Measurements from ENCODE around the gene MEF2A.
"Not testable (repeated sequence)": the region's sequence is repeated elsewhere in the genome, so short reads cannot be mapped to it uniquely, and the experiment has no call there.

The MEF2A gene

DNA sequence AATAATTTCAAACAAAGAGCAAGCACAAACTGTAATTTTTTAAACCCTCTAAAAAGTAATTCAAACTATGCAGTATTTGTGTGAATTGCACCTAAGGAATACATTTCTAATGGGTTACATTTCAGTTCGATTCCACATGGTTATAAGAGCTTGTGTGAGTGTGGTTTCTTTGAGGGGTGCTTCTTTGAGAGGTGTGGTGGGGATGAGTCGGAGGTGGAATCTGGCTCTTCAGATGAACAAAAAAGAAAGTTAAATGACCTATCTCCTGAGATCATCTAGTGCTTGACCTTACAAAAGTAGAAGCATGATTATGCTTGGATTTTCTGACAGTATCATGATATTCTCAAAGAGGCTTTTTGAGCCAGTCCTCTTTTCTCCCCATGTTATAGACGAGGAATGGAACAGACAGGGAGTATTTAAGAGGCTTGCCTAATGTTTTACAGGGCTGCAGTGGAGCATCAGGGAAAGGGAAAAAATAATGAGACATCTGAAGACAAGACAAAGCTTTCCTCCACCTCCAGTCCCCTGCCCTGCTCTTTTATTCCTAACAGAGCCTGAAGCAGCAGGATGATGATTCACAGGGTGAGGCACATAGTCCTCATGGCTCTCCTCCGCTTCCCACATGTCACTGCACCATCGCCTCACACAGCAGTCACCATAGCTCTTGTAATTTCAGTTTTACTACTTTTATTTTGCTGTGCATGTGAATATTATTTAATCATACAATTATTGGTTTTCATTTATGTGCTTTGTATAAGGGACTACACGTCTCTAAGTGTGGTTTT, 85.4 kb downstream of the MEF2A start:
- no peak for DNase-seq (ENCODE audit: low read depth)

- no peak for DNase-seq (ENCODE audit: low read depth)
Measured at GRCh38 chr15:99656205-99656604, 90.4 kb downstream of the MEF2A start.

GRCh38 chr15:99657996-99658395, 92.2 kb downstream of the MEF2A start:
- DNase-seq (ENCODE audit: low read depth) = no peak

DNA sequence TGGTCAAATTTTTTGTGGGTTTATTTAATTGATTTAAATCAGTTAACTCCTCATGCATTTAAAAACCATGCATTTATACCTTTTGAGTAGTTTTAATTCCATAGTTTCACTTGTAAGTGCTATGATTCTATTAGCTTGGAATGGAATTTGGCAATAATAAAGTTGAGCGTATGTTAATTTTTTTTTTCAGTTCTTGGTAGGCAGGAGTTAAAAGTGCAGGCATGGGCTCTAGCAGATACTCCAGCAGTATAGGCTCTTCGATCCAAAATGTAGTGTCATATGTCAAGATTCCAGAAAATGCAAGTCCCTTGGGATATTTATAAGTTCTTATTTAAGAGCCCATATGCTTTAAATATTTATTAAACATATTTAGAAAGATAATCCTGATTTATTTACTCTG, 97.1 kb downstream of the MEF2A start:
- DNase-seq (ENCODE audit: low read depth) = no peak

DNA sequence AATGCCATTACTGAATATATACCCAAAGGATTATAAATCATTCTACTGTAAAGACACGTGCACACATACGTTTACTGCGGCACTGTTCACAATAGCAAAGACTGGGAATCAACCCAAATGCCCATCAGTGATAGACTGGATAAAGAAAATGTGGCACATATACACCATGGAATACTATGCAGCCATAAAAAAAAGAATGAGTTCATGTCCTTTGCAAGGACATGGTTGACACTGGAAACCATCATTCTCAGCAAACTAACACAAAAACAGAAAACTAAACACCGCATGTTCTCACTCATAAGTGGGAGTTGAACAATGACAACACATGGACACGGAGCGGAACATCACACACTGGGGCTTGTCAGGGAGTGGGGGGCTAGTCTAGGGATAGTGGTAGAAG, 100.3 kb downstream of the MEF2A start:
- not testable (repeated sequence) for DNase-seq (ENCODE audit: low read depth)

- DNase-seq (ENCODE audit: low read depth) = no peak
Measured at GRCh38 chr15:99668533-99669182, 102.9 kb downstream of the MEF2A start.

- no peak for DNase-seq (ENCODE audit: low read depth)
Measured at GRCh38 chr15:99669250-99669649, 103.5 kb downstream of the MEF2A start.

DNA sequence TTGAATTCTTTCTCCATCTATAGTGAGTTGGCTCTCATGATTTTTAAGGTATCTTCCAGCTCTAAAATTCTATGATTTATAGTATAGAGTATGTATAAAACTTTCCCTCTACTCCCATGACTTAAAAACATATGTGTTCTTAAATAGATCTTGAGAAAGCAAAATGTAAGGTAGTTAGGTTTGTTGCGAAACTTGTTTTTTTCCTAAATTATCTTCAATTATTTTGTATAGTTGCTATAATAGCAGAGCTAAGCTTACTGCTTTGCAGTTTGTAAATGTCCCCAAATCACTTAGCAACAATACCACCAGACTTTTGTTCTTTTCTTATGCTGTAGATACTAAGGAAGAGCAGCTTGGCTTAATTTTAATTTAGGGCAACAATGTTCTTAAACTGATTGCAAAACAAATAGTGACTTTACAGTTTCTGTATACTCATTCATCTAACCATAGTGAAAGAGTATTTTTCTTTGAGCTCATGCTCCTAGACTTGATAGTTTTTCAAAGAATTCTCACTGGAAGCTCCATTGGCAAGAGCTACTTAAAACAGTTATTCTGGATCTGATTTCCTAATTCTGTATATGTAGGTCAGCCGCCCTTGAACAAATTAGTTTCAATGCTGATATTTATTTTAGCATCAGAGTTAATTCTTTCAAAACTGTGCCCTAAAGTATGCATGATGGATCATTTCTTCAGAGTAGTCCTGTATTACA, 106.3 kb downstream of the MEF2A start:
- DNase-seq (ENCODE audit: low read depth) = no peak

GRCh38 chr15:99673111-99673510, 107.3 kb downstream of the MEF2A start:
- no peak for DNase-seq (ENCODE audit: low read depth)

- DNase-seq (ENCODE audit: low read depth) = no peak
Measured at GRCh38 chr15:99674279-99674678, 108.5 kb downstream of the MEF2A start.

GRCh38 chr15:99677540-99678134, 111.9 kb downstream of the MEF2A start:
- no peak for DNase-seq (ENCODE audit: low read depth)

GRCh38 chr15:99680276-99680675, 114.5 kb downstream of the MEF2A start:
- no peak for DNase-seq (ENCODE audit: low read depth)

DNA sequence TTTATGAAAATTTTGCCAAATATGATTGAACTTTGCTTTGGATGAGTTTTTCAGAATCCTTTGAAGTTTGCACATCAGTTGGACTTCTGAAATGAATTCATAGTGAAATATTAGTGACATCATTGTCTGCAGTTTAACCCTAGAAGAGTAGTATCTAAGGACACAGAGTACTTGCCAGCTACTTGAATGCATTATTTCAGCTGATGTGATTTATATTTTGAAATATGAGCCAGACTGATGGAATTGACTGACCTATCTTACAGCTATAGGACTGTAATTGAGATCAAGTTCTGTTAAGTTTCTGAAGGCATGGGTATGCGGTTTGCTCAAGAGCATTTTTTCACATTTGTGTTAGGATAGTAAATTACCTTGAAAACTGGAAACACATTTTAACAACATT, 116.2 kb downstream of the MEF2A start:
- DNase-seq (ENCODE audit: low read depth) = no peak

GRCh38 chr15:99682455-99682854, 116.7 kb downstream of the MEF2A start:
- DNase-seq (ENCODE audit: low read depth) = no peak

DNA sequence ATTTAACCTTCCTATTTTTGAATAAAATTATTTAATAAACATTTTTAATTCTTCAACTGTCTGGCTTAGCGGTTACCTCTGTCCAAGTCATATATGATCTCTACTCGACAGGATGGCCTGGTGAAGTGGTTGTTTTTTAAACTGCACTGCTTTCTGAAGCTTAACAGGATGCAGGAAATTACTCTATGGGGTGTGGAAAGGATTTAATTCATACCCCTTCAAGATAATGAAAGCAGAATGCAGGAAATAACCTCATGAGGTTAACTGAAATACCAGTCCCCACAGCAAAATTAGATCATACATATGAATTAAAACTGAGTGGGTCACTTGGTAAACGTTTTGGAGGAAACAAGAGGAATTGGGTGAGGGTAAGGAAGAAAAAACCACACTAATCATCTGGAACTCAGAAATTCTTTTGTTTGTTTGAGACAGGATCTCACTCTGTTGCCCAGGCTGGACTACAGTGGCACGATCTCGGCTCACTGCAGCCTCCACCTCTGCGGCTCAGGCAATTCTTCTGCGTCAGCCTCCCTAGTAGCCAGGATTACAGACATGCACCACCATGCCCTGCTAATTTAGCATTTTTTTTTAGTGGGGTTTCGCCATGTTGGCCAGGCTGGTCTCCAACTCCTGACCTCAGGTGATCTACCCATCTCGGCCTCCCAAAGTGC, 117.4 kb downstream of the MEF2A start:
- no peak for DNase-seq (ENCODE audit: low read depth)

- no peak for DNase-seq (ENCODE audit: low read depth)
Measured at GRCh38 chr15:99686290-99686689, 120.5 kb downstream of the MEF2A start.

DNA sequence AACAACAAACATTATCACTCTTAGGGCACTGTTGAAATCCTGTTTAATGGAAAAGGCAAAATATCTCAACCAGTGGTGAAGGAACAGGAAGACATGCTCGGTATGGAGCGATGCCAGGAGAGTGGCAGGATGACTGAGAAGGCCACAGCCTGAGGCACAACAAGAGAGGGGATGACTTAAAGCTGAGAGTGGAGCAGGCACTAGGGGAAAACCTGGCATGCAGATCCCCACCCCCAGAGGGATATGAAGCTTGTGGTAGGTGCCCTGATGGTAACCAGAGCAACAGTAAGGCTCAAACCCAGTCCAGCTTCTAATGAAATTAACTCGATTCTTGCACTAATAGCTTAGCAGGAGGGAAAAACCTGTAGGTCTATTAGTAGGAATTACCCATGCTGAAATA, 127.0 kb downstream of the MEF2A start:
- no peak for DNase-seq (ENCODE audit: low read depth)

- DNase-seq (ENCODE audit: low read depth) = no peak
Measured at GRCh38 chr15:99696096-99696495, 130.3 kb downstream of the MEF2A start.

GRCh38 chr15:99702895-99703602, 137.3 kb downstream of the MEF2A start:
- DNase-seq (ENCODE audit: low read depth) = no peak

- DNase-seq (ENCODE audit: low read depth) = no peak
Measured at GRCh38 chr15:99703603-99704443, 138.0 kb downstream of the MEF2A start.

- no peak for DNase-seq (ENCODE audit: low read depth)
Measured at GRCh38 chr15:99704444-99704838, 138.7 kb downstream of the MEF2A start.
